GM12878 (cell line): ENCODE measurements around the gene MDFIC. TPM values are rescaled to one million over a fixed set of nuclear protein-coding genes. Genes with fewer than 3 reads are reported as not detected.
A peak's percentile ranks its signal among the peaks of the same experiment; 100 is the strongest.

Experiments used
- BACH1 ChIP-seq: fragments of 450-650 bp; IDR thresholded peaks from 2 replicates; pipeline ENCODE4 v1.6.1; 2017; ENCODE audit warnings: mild to moderate bottlenecking, borderline replicate concordance
- CBX3 ChIP-seq: fragments of 200-600 bp; sonication (generic); IDR thresholded peaks from 2 replicates; pipeline ENCODE4 v1.6.1; 2016; ENCODE audit warnings: low read depth, borderline replicate concordance
- CEBPB ChIP-seq, 2 experiments: fragments of 150-350 bp in 1 of 2; IDR thresholded peaks; 2 replicates each; pipeline ENCODE4 v1.6.1; 2012 to 2014; ENCODE audit warnings: low read depth in 2 of 2, low read length in 2 of 2, borderline replicate concordance in 1 of 2, inconsistent platforms in 1 of 2
- EED ChIP-seq: sonication (generic); IDR thresholded peaks from 2 replicates; pipeline ENCODE4 v1.6.1; 2016; ENCODE audit warnings: antibody characterized with exemption, low read depth
- MEF2A ChIP-seq: IDR thresholded peaks from 2 replicates; pipeline ENCODE4 v1.6.1; 2011; ENCODE audit warnings: low read depth, mild to moderate bottlenecking, low read length, moderate library complexity; ENCODE audit not compliant: insufficient read depth
- MEF2B ChIP-seq: fragments of 450-650 bp; IDR thresholded peaks from 2 replicates; pipeline ENCODE4 v1.6.1; 2018; ENCODE audit warnings: mild to moderate bottlenecking, moderate library complexity; ENCODE audit not compliant: partially characterized antibody, poor library complexity, severe bottlenecking
- MYB ChIP-seq: fragments of 150-350 bp; IDR thresholded peaks from 2 replicates; pipeline ENCODE4 v1.6.1; 2014; ENCODE audit warnings: mild to moderate bottlenecking, low read depth, low read length, borderline replicate concordance
- PAX8 ChIP-seq: fragments of 450-650 bp; IDR thresholded peaks from 2 replicates; pipeline ENCODE4 v1.6.1; 2017; ENCODE audit warnings: mild to moderate bottlenecking, moderate library complexity
- RB1 ChIP-seq: fragments of 450-650 bp; formaldehyde crosslinking; IDR thresholded peaks from 2 replicates; pipeline ENCODE4 v1.6.1; 2017; ENCODE audit warnings: mild to moderate bottlenecking, borderline replicate concordance
- SMC3 ChIP-seq: IDR thresholded peaks from 2 replicates; pipeline ENCODE4 v1.6.1; 2011; ENCODE audit warnings: low read length, improper control_type of control experiment, borderline replicate concordance
- SREBF1 ChIP-seq: IDR thresholded peaks from 2 replicates; pipeline ENCODE4 v1.6.1; 2012; ENCODE audit warnings: mild to moderate bottlenecking, low read length
- STAT1 ChIP-seq: fragments of 450-650 bp; conservative IDR thresholded peaks from 2 replicates; pipeline ENCODE4 v1.6.1; 2014; ENCODE audit warnings: antibody characterized with exemption, mild to moderate bottlenecking
- SUPT20H ChIP-seq: IDR thresholded peaks from 2 replicates; pipeline ENCODE4 v1.6.1; 2011; ENCODE audit warnings: low read depth, mild to moderate bottlenecking, low read length, moderate library complexity, borderline replicate concordance; ENCODE audit not compliant: control insufficient read depth
- TAF1 ChIP-seq: IDR thresholded peaks from 2 replicates; pipeline ENCODE4 v1.6.1; 2011; ENCODE audit warnings: mild to moderate bottlenecking, low read depth, low read length, borderline replicate concordance
- USF1 ChIP-seq: IDR thresholded peaks from 2 replicates; pipeline ENCODE4 v1.6.1; 2011; ENCODE audit warnings: borderline replicate concordance, low read depth, mild to moderate bottlenecking, moderate library complexity, mixed read lengths, low read length; ENCODE audit not compliant: insufficient read depth; ENCODE audit errors: extremely low read length
- ZBED1 ChIP-seq: IDR thresholded peaks from 2 replicates; pipeline ENCODE4 v1.6.1; 2016; ENCODE audit warnings: borderline replicate concordance
- ZNF24 ChIP-seq: fragments of 450-650 bp; IDR thresholded peaks from 2 replicates; pipeline ENCODE4 v1.6.1; 2017; ENCODE audit warnings: antibody characterized with exemption, mild to moderate bottlenecking
- ZNF592 ChIP-seq: fragments of 450-650 bp; IDR thresholded peaks from 2 replicates; pipeline ENCODE4 v1.6.1; 2017; ENCODE audit warnings: mild to moderate bottlenecking, moderate library complexity
- polyA plus RNA-seq, 11 experiments: library from polyadenylated mRNA; depleted of rRNA in 4 of 11; unstranded in 6 of 11; stranded (reverse) in 5 of 11; fragments of >200 nt; fragmentation: Nextera tagmentation in 4 of 11; fragmentation: Illumina TruSeq in 1 of 11; extraction: Ambion mirVana in 4 of 11; extraction: Trizol in 1 of 11; gene quantifications; 1 replicate in 1 of 11; 2 replicates in 10 of 11; pipeline versions ENCODE4 v1.2.1 to v1.2.3, GENCODE V29; 2011 to 2016; ENCODE audit warnings: inconsistent platforms in 2 of 11, missing spikeins in 2 of 11, low read depth in 1 of 11
- total RNA-seq, 4 experiments: library from RNA; depleted of rRNA in 3 of 4; stranded (reverse); fragments of >200 nt in 3 of 4; fragmentation: Illumina TruSeq in 1 of 4; extraction: Trizol in 1 of 4; gene quantifications; 2 replicates each; pipeline versions ENCODE4 v1.2.1 to v1.2.3, GENCODE V29; 2013 to 2021
- TF ChIP-seq, protein P1 (sequence below): fragments of 450-650 bp; IDR thresholded peaks from 2 replicates; pipeline ENCODE4 v1.6.1; 2017; ENCODE audit warnings: mild to moderate bottlenecking
- TF ChIP-seq, protein P2 (sequence below): fragments of 450-650 bp; formaldehyde crosslinking; IDR thresholded peaks from 2 replicates; pipeline ENCODE4 v1.5.0; 2022; ENCODE audit warnings: mild to moderate bottlenecking, missing genetic modification characterization

MDFIC gene
- total and polyA plus RNA-seq, 10 of the 15 experiments (the other 5 are each of a cell fraction or from before 2014, with no cell fraction given) = 7.3 to 58.4 (median 40.0) TPM

DNA sequence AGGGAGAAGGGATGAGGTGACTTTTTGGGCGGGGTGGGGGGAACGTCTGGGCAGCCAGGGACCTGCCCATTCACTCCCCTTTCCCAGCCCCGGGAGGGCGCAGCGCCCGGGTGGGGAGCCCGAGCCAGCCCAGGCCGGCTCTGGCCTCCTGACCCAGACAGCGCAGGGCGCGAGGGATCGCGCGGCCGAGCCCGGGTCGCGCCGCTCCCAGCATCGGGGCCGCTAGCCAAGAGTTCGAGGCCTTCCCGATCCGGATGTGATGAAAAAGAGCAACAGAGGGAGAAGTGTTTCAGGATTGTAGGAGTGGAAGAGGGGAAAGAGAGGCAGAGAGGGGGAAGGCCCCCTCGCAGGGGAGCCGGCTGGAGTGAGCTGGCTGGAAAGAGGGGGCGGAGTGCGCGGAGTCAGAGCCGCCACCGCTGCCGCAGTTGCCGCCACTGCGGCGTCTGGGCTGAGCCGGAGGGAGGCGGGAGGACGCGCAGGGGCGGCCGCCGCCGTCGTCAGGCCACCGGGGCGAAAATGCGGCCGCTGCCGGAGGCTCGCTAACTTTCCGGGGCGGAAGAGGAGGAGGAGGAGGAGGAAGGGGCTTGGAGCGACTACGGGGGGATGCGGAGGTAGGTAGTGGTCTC lies at the start of gene MDFIC (continued):
- peak; percentile 68; the same call in 1 of the 2 replicates for TF ChIP-seq EED
- TF ChIP-seq SUPT20H = no peak
- 0 out of 2 replicates have a peak, but pooled peaks have one; percentile 46 for TF ChIP-seq RB1
- no peak for TF ChIP-seq MEF2B
- TF ChIP-seq SMC3 = no peak
- 0 out of 2 replicates have a peak, but pooled peaks have one; percentile 18 for TF ChIP-seq MYB
- no peak for TF ChIP-seq CBX3
- TF ChIP-seq BACH1 = peak; percentile 31; the same call in 1 of the 2 replicates
- no peak for TF ChIP-seq ZBED1
- peak; percentile 9; the same call in 1 of the 2 replicates for TF ChIP-seq ZNF24
- TF ChIP-seq TAF1 = peak; percentile 55; the same call in 1 of the 2 replicates
- TF ChIP-seq PAX8 = no peak
- no peak for TF ChIP-seq MEF2A
- TF ChIP-seq, protein P1, sequence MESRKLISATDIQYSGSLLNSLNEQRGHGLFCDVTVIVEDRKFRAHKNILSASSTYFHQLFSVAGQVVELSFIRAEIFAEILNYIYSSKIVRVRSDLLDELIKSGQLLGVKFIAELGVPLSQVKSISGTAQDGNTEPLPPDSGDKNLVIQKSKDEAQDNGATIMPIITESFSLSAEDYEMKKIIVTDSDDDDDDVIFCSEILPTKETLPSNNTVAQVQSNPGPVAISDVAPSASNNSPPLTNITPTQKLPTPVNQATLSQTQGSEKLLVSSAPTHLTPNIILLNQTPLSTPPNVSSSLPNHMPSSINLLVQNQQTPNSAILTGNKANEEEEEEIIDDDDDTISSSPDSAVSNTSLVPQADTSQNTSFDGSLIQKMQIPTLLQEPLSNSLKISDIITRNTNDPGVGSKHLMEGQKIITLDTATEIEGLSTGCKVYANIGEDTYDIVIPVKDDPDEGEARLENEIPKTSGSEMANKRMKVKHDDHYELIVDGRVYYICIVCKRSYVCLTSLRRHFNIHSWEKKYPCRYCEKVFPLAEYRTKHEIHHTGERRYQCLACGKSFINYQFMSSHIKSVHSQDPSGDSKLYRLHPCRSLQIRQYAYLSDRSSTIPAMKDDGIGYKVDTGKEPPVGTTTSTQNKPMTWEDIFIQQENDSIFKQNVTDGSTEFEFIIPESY = 0 out of 2 replicates have a peak, but pooled peaks have one; percentile 32
- no peak for TF ChIP-seq ZNF592
- TF ChIP-seq, protein P2, sequence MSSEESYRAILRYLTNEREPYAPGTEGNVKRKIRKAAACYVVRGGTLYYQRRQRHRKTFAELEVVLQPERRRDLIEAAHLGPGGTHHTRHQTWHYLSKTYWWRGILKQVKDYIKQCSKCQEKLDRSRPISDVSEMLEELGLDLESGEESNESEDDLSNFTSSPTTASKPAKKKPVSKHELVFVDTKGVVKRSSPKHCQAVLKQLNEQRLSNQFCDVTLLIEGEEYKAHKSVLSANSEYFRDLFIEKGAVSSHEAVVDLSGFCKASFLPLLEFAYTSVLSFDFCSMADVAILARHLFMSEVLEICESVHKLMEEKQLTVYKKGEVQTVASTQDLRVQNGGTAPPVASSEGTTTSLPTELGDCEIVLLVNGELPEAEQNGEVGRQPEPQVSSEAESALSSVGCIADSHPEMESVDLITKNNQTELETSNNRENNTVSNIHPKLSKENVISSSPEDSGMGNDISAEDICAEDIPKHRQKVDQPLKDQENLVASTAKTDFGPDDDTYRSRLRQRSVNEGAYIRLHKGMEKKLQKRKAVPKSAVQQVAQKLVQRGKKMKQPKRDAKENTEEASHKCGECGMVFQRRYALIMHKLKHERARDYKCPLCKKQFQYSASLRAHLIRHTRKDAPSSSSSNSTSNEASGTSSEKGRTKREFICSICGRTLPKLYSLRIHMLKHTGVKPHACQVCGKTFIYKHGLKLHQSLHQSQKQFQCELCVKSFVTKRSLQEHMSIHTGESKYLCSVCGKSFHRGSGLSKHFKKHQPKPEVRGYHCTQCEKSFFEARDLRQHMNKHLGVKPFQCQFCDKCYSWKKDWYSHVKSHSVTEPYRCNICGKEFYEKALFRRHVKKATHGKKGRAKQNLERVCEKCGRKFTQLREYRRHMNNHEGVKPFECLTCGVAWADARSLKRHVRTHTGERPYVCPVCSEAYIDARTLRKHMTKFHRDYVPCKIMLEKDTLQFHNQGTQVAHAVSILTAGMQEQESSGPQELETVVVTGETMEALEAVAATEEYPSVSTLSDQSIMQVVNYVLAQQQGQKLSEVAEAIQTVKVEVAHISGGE (CRISPR knock-in tag) = no peak
- TF ChIP-seq SREBF1 = no peak
- TF ChIP-seq CEBPB (IDR thresholded peaks at IDR 0.05; ENCODE audit: borderline replicate concordance in 1 of 2, low read depth in 2 of 2, low read length in 2 of 2) = no peak
- TF ChIP-seq STAT1 = no peak
- no peak for TF ChIP-seq USF1
